Calu3 (cell line): ENCODE data around the gene RAD23B. TPM values are rescaled to one million over a fixed set of nuclear protein-coding genes. Genes with fewer than 3 reads are reported as not detected.

Source experiments
- BruUV-seq: library from RNA; stranded (reverse); fragments of 400-500 nt; replicated peaks from 2 replicates; lab custom pipeline; 2021; lab: Mats Ljungman, UMichigan
- CTCF ChIA-PET: fragments of 300-600 bp; sonication (Branson Sonifier 250); formaldehyde crosslinking; loops from one replicate; lab custom pipeline; 2022; ENCODE audit warnings: antibody characterized with exemption; lab: Charles Lee
- DNase-seq: peaks from one replicate; pipeline ENCODE4 v3.0.0; 2022
- H3K27ac Mint-ChIP-seq: one replicate; pipeline ENCODE4 v1.8.0; 2022; ENCODE audit warnings: mixed read lengths; ENCODE audit not compliant: unreplicated experiment
- H3K27me3 Mint-ChIP-seq: one replicate; pipeline ENCODE4 v1.8.0; 2022; ENCODE audit warnings: mixed read lengths; ENCODE audit not compliant: unreplicated experiment
- H3K36me3 Mint-ChIP-seq: one replicate; pipeline ENCODE4 v1.8.0; 2022; ENCODE audit warnings: mild to moderate bottlenecking, moderate library complexity, mixed read lengths; ENCODE audit not compliant: insufficient read depth, unreplicated experiment
- H3K4me1 Mint-ChIP-seq: one replicate; pipeline ENCODE4 v1.8.0; 2022; ENCODE audit warnings: mild to moderate bottlenecking, low read depth, mixed read lengths; ENCODE audit not compliant: unreplicated experiment
- H3K4me3 Mint-ChIP-seq: one replicate; pipeline ENCODE4 v1.8.0; 2022; ENCODE audit warnings: mild to moderate bottlenecking, low read depth, moderate library complexity, mixed read lengths; ENCODE audit not compliant: unreplicated experiment
- H3K9me3 Mint-ChIP-seq: one replicate; pipeline ENCODE4 v1.8.0; 2022; ENCODE audit warnings: low read depth, mixed read lengths; ENCODE audit not compliant: unreplicated experiment
- CTCF ChIP-seq: fragments of 200-600 bp; IDR thresholded peaks from one replicate; pipeline ENCODE4 v1.8.0; 2022; ENCODE audit warnings: antibody characterized with exemption; ENCODE audit not compliant: unreplicated experiment
- intact Hi-C: fragments of 100-400 bp; cut with micrococcal nuclease; formaldehyde crosslinking; loops from one replicate; pipeline ENCODE4 v1.10.0; 2022; ENCODE audit not compliant: unreplicated experiment
- total RNA-seq: library from RNA; stranded (reverse); gene quantifications from 2 replicates; pipeline ENCODE4 v1.2.3, GENCODE V29; 2022

The RAD23B gene
- total RNA-seq, 1 experiment from 2014 or later, result 82.3 TPM

- no peaks in the 10 kb centered on the region for H3K27me3 Mint-ChIP-seq
- no peak for TF ChIP-seq CTCF
- DNase-seq, result no peak
- H3K4me3 Mint-ChIP-seq, result no peak overlapping the region
- CTCF ChIA-PET, result interaction anchor here (1.1 kb wide), 1 partner anchor 9 kb away, joined by 3 read pairs; no protein-coding TSS in a partner anchor
- intact Hi-C loops, result no loop called here
- H3K27ac Mint-ChIP-seq, result no peak overlapping the region
- no TSS peak for BruUV-seq
- peaks cover 33% of the 10 kb centered on the region for H3K4me1 Mint-ChIP-seq
- no peaks in the 10 kb centered on the region for H3K9me3 Mint-ChIP-seq
- peaks cover 8% of the 10 kb centered on the region for H3K36me3 Mint-ChIP-seq
Observed at GRCh38 chr9:107240260-107240659, 42.8 kb upstream of the RAD23B start.

GRCh38 chr9:107242073-107243030, 40.7 kb upstream of the RAD23B start:
- Mint-ChIP-seq H3K27ac (peak overlapping the region; percentile 13), H3K36me3 (peaks cover 8% of the 10 kb centered on the region), H3K27me3 (no peaks in the 10 kb centered on the region), H3K4me1 (peaks cover 34% of the 10 kb centered on the region), H3K4me3 (no peak overlapping the region), H3K9me3 (no peaks in the 10 kb centered on the region)
- DNase-seq, result no peak
- no peak for TF ChIP-seq CTCF
- BruUV-seq, result no TSS peak
- intact Hi-C loops, result loop anchor here (1.0 to 2.0 kb wide), 2 partner anchors 42 to 98 kb away; no protein-coding TSS in a partner anchor
- CTCF ChIA-PET, result no interaction called here

GRCh38 chr9:107243742-107244141, 39.3 kb upstream of the RAD23B start:
- Mint-ChIP-seq H3K9me3 (no peaks in the 10 kb centered on the region), H3K4me1 (peaks cover 48% of the 10 kb centered on the region), H3K4me3 (peak overlapping the region; percentile 24), H3K27ac (peak overlapping the region; percentile 93), H3K27me3 (no peaks in the 10 kb centered on the region), H3K36me3 (peaks cover 8% of the 10 kb centered on the region)
- peak; percentile 69 for DNase-seq
- BruUV-seq, result no TSS peak
- CTCF ChIA-PET, result no interaction called here
- no peak for TF ChIP-seq CTCF
- intact Hi-C loops, result loop anchor here (1.0 to 2.0 kb wide), 2 partner anchors 41 to 97 kb away; no protein-coding TSS in a partner anchor

GRCh38 chr9:107246259-107247254, 36.5 kb upstream of the RAD23B start:
- H3K36me3 Mint-ChIP-seq, result peaks cover 13% of the 10 kb centered on the region
- no peak for TF ChIP-seq CTCF
- no peaks in the 10 kb centered on the region for H3K27me3 Mint-ChIP-seq
- H3K4me1 Mint-ChIP-seq, result peaks cover 44% of the 10 kb centered on the region
- no TSS peak for BruUV-seq
- peak overlapping the region; percentile 70 for H3K27ac Mint-ChIP-seq
- no peak overlapping the region for H3K4me3 Mint-ChIP-seq
- intact Hi-C loops, result no loop called here
- DNase-seq, result peak; percentile 10
- H3K9me3 Mint-ChIP-seq, result no peaks in the 10 kb centered on the region
- CTCF ChIA-PET, result no interaction called here
